Natural killer cell treated with Interleukin-12 subunit alpha and Interleukin-12 subunit beta and Interleukin-15 and Interleukin-18, amount 100 ng/mL, for 72 hours (primary cell): ENCODE results near the gene POLD4. TPM values are rescaled to one million over a fixed set of nuclear protein-coding genes. Genes with fewer than 3 reads are reported as not detected.
"Not testable (repeated sequence)": the region's sequence is repeated elsewhere in the genome, so short reads cannot be mapped to it uniquely, and the experiment has no call there.

Source experiments
- ATAC-seq, 2 donors: fragments of 150-1000 bp; cut with Tn5 transposase in 1 of 2; sonication (Bioruptor Pico), chemical (Tn5 transposase) in 1 of 2; 2 replicates each; pipeline ENCODE4 v1.10.0; 2021
- DNase-seq: peaks from one replicate; pipeline ENCODE4 v3.0.0; 2022; ENCODE audit warnings: low spot score
- H3K27ac Mint-ChIP-seq, 2 donors: 1 replicate in 1 of 2; 2 replicates in 1 of 2; pipeline ENCODE4 v1.8.0; 2022; ENCODE audit warnings: mixed read lengths in 2 of 2, mild to moderate bottlenecking in 1 of 2, moderate library complexity in 1 of 2
- H3K27me3 Mint-ChIP-seq, 2 donors: 1 replicate in 1 of 2; 2 replicates in 1 of 2; pipeline ENCODE4 v1.8.0; 2022; ENCODE audit warnings: mixed read lengths in 2 of 2
- H3K36me3 Mint-ChIP-seq: one replicate; pipeline ENCODE4 v1.8.0; 2022; ENCODE audit warnings: mixed read lengths
- H3K4me1 Mint-ChIP-seq, 2 donors: 1 replicate in 1 of 2; 2 replicates in 1 of 2; pipeline ENCODE4 v1.8.0; 2022; ENCODE audit warnings: low read depth in 2 of 2, mixed read lengths in 2 of 2, mild to moderate bottlenecking in 1 of 2
- H3K4me3 Mint-ChIP-seq: one replicate; pipeline ENCODE4 v1.8.0; 2022; ENCODE audit warnings: mixed read lengths
- H3K9me3 Mint-ChIP-seq: 2 replicates; pipeline ENCODE4 v1.8.0; 2022; ENCODE audit warnings: mixed read lengths
- total RNA-seq, 2 donors: library from RNA; stranded (reverse); gene quantifications; one replicate each; pipeline ENCODE4 v1.2.3, GENCODE V29; 2022

POLD4 gene
- total RNA-seq, 2 donors from 2014 or later = 25.7 to 46.4 TPM

DNA sequence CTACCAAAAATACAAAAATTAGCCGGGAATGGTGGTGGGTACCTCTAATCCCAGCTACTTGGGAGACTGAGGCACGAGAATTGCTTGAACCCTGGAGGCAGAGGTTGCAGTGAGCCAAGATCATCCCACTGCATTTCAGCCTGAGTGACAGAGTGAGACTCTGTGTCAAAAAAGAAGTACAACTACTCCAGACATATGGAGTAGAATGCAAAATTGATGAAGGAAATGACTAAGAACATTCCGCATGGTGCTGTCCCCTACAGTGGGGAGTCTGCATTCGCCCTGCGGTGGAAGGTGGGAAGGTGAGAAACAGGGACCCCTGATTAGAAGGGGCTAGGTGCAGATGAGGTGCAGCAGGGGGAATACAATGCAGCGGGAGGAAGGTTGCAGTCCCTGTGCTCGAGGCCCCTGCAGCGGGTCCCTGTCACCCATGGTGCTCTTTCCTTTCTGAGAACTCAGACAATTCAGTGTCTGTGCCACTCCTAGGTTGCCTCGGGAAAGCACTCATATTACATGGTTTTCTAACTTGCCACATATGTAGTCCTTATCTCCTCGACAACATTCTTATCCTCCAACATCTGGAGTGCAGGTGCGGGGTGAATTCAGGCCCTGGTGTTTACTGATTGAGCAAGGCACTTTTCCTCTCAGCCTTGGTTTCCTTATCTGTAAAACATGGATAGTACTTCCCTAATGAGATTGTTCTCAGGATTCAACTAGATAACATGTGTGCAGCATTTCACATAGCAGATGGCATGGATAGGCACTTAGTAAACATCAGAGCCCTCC lies 5.2 kb downstream of the POLD4 start:
- no peaks in the 10 kb centered on the region for H3K27me3 Mint-ChIP-seq
- H3K4me1 Mint-ChIP-seq = peaks cover 20 to 23% of the 10 kb centered on the region in 2 donors
- no peak overlapping the region for H3K4me3 Mint-ChIP-seq
- no peak overlapping the region for H3K27ac Mint-ChIP-seq
- no peaks in the 10 kb centered on the region for H3K9me3 Mint-ChIP-seq
- no peaks in the 10 kb centered on the region for H3K36me3 Mint-ChIP-seq
- ATAC-seq (no peak), DNase-seq (no peak)

DNA sequence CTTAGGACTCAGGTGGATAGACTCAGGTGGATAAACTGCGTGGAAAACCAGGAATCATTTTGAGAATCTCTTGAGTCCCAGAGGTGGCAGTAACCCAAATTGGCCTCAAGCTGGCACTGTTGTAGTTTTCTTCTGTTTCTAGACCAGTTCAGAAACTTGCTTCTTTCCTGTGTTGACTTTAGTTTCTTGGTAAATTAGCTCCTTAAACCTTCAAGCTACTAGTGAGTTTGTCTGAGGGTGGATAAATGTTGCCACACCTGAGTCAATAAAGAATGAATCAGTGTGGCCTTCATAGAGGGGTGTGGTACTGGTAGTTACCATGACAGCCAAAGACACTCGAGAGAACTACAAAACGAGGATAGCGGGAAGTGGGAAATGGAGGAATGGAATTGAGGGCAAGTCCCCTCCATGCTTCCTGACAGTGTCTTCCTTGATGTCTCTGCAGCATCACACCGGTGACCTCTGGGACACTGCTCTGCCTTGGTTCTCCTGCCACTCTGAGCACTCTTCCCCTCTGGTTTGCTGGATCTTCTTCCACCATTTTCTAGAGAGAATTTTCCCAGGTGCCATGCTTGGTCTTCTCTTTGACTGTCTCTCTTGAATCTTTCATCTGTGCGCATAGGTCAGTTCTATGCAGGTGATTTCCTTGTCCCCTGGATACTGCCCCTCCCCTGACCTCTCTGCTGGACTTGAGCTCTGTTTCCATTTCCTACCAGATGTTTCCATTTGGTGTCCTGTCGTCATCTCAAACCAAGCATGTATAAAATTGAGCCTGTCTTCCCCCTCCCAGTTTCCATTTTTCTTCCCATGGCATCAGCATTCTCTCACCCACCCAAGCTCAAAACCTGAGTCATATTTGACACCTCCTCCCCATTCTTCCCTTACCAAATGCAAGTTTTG lies 7.2 kb downstream of the POLD4 start:
- DNase-seq = no peak
- Mint-ChIP-seq H3K4me3 (no peak overlapping the region), H3K27ac (no peak overlapping the region), H3K36me3 (no peaks in the 10 kb centered on the region), H3K4me1 (peaks cover 12 to 16% of the 10 kb centered on the region in 2 donors), H3K27me3 (no peaks in the 10 kb centered on the region), H3K9me3 (no peaks in the 10 kb centered on the region)
- ATAC-seq = no peak

DNA sequence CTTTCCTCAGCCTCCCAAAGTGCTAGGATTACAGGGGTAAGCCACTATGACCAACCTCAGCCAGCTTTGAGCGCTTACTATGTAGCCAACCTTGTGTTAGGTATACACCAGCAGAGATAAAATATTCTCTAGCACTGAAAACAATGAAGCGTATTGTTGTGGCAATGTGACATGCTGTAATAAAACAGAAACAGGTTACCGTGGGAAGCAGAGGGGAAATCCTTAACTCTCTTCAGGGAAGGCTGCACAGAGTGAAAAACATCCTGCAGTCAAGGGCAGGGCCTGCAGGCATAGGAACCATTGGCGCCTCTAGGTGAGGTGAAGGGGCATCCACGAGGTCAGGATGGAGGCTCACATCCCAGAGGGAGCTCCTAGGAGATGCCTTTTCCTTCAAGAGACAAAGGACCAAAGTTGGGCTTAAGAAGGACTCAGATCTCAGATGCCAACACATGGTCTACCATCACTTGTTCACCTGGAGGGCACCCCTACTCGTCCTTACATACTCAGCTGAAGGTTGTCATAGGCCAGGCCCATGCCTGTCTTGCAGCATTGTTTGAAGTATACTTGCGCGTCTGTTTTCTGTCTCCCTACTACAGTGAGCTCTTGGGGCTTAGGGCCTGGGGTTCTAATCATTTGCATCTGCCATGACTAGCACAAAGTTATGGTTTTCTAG lies 8.0 kb downstream of the POLD4 start:
- Mint-ChIP-seq H3K36me3 (no peaks in the 10 kb centered on the region), H3K4me3 (no peak overlapping the region), H3K9me3 (no peaks in the 10 kb centered on the region), H3K4me1 (peaks cover 9 to 15% of the 10 kb centered on the region in 2 donors), H3K27me3 (no peaks in the 10 kb centered on the region), H3K27ac (no peak overlapping the region)
- DNase-seq = no peak
- ATAC-seq = no peak

DNA sequence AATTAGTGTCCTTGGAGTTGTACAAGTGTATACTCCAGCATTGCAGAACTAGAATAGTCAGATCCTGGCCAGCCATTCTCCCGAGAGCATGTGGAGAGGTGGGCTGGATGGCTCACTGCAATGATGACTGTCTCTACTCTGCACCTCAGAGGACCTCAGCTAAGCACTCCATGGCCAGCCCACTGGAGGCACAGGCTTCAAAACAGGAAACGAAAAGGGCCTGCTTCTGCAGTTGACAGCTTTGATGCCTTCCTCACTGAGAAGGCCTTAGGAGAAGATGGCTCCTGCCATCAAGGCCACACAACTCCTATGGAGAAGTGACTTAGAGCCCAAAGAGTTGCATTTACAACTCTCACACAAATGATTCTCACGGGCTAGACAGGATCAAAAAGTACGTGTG lies 9.1 kb downstream of the POLD4 start:
- no peak for DNase-seq
- Mint-ChIP-seq H3K4me1 (peaks cover 4 to 14% of the 10 kb centered on the region in 2 donors), H3K4me3 (no peak overlapping the region), H3K9me3 (no peaks in the 10 kb centered on the region), H3K27ac (no peak overlapping the region), H3K27me3 (no peaks in the 10 kb centered on the region), H3K36me3 (no peaks in the 10 kb centered on the region)
- no peak for ATAC-seq

DNA sequence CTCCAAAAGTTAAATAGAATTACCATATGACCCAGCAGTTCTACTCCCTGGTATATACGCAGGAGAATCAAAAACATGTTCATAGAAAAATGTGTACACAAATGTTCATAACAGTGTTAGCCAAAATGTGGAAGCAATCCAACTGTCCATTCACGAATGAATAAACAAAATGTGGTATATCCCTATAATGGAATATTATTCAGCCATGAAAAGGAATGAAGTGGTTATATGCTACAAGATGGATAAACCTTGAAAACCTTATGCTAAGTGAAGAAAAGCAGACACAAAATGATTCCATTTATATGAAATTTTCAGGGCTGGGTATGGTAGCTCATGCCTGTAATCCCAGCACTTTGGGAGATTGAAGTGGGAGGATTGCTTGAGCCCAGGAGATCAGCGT lies 16.1 kb downstream of the POLD4 start:
- DNase-seq (no peak), ATAC-seq (no peak)
- H3K27ac Mint-ChIP-seq = no peak overlapping the region
- H3K27me3 Mint-ChIP-seq = no peaks in the 10 kb centered on the region
- H3K9me3 Mint-ChIP-seq = no peaks in the 10 kb centered on the region
- H3K36me3 Mint-ChIP-seq = no peaks in the 10 kb centered on the region
- H3K4me3 Mint-ChIP-seq = no peak overlapping the region
- no peaks in the 10 kb centered on the region for H3K4me1 Mint-ChIP-seq

DNA sequence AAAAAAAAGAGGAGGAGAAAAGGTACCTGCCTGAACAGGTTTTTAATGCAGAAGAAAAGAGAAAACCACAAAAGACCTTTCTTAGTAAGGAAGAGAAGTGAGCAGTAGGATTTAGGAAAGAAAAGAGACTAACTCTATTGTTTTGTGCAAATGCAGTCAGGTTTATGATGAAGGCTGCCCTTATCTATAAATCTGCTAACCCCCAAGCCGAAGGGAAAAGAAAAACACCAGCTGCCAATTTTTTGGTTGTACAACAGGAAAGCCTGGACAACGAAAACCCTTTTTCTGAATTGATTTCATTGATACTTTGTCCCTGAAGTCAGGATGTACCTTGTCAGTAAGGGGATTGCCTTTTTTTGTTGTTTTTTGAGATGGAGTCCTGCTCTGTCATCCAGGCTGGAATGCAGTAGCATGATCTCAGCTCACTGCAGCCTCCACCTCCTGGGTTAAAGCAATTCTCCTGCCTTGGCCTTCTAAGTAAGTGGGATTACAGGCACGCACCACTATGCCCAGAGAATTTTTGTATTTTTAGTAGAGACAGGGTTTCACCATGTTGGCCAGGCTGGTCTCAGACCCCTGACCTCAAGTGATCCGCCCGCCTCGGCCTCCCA lies 21.2 kb downstream of the POLD4 start:
- no peaks in the 10 kb centered on the region for H3K4me1 Mint-ChIP-seq
- ATAC-seq (no peak), DNase-seq (no peak)
- no peaks in the 10 kb centered on the region for H3K36me3 Mint-ChIP-seq
- no peak overlapping the region for H3K4me3 Mint-ChIP-seq
- no peaks in the 10 kb centered on the region for H3K27me3 Mint-ChIP-seq
- H3K9me3 Mint-ChIP-seq = no peaks in the 10 kb centered on the region
- H3K27ac Mint-ChIP-seq = no peak overlapping the region

DNA sequence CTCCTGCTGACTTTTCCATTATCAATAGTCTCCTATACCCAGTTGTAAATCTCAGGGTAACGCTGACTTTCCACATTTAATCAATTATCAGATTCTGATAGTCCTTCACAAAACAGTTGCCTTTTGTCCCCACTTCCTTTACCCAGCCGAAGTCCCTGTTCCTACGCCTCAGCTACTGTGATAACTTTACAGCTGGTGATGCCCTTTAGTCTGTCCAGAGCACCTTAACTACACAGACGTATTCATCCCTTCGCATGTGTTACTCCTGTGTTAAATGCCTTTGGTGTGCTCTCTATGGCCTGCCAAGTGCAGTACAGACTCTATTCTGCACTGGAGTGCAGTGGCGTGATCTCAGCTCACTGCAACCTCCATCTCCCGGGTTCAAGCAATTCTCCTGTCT lies 29.8 kb downstream of the POLD4 start:
- peaks cover 1 to 3% of the 10 kb centered on the region in 2 donors for H3K4me1 Mint-ChIP-seq
- no peak for ATAC-seq
- no peak overlapping the region for H3K27ac Mint-ChIP-seq
- no peaks in the 10 kb centered on the region for H3K36me3 Mint-ChIP-seq
- peaks cover 0 to 8% of the 10 kb centered on the region in 2 donors for H3K27me3 Mint-ChIP-seq
- no peaks in the 10 kb centered on the region for H3K9me3 Mint-ChIP-seq
- DNase-seq = no peak
- H3K4me3 Mint-ChIP-seq = no peak overlapping the region

DNA sequence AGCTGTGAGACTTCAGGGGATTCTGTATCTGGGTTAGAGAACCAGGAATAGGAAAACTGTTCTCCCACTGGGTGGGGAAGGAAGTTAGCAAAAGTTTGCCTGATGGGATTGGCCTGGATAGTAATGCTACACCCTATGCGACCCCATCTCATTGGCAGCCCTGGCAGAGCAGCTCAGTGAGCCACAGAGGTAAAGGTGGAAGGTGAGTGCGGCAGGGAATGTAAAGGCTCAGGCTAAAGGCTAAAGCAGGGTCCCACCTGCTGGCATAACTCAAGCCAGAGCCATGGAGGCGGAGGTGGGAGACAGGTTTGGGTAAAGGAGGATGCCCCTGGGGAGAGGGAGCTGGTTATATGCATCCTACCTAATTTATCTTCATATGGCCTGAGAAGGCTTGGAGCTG lies 31.3 kb downstream of the POLD4 start:
- H3K27ac Mint-ChIP-seq = no peak overlapping the region
- peaks cover 0 to 10% of the 10 kb centered on the region in 2 donors for H3K27me3 Mint-ChIP-seq
- DNase-seq (no peak), ATAC-seq (no peak)
- H3K36me3 Mint-ChIP-seq = no peaks in the 10 kb centered on the region
- H3K4me3 Mint-ChIP-seq = no peak overlapping the region
- no peaks in the 10 kb centered on the region for H3K9me3 Mint-ChIP-seq
- peaks cover 10 to 14% of the 10 kb centered on the region in 2 donors for H3K4me1 Mint-ChIP-seq

DNA sequence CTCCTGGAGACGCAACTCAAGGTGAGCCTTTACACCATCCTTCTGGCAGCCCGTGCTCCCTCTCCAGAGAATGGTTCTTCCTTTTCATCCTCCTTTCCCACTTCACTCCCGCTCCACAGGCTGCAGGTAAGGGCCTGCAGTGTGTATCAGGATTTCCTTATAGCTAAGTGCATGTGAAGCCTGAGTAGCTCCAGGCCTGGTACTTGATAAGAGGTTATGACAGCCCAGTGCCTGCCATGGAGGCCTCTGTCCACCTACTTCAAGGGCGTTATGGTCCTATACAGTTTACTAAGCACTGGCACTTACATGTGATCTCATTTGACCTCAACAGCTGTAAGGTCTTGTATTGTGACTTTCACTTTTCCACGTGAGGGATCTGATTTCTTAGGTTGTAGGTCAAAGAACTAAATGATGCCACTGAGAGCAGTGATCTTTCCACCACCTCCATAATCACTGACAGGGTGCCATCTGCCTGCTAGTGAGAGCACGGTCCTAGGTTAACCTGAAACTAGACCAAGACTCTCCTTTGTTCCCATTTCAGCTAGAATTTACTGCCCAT lies 32.0 kb downstream of the POLD4 start:
- H3K36me3 Mint-ChIP-seq = no peaks in the 10 kb centered on the region
- no peak overlapping the region for H3K27ac Mint-ChIP-seq
- DNase-seq = no peak
- H3K4me1 Mint-ChIP-seq = peaks cover 12 to 16% of the 10 kb centered on the region in 2 donors
- peaks cover 0 to 10% of the 10 kb centered on the region in 2 donors for H3K27me3 Mint-ChIP-seq
- ATAC-seq = no peak
- no peak overlapping the region for H3K4me3 Mint-ChIP-seq
- H3K9me3 Mint-ChIP-seq = no peaks in the 10 kb centered on the region

DNA sequence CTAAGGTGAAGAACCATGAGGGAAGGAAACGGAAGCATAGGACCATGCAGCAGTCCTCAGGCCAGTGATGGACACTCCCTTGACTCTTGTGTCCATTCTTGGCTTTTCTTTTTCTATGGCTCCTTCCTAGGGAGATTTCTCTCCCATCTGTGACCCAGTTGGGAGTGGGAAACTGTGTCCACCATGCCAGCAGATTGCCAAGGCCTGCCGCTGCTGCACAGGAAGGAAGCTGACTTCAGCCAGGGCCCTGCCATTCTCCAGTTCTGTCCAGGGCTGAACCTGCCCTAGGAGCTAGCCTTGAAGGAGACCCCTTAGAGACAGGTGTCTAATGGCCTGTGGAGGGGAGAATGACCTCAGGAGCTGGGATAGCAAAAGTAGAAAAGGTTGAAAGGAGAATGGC lies 32.7 kb downstream of the POLD4 start:
- ATAC-seq (no peak), DNase-seq (no peak)
- Mint-ChIP-seq H3K27ac (no peak overlapping the region), H3K4me1 (peaks cover 12 to 16% of the 10 kb centered on the region in 2 donors), H3K9me3 (no peaks in the 10 kb centered on the region), H3K27me3 (peaks cover 0 to 10% of the 10 kb centered on the region in 2 donors), H3K4me3 (no peak overlapping the region), H3K36me3 (no peaks in the 10 kb centered on the region)

DNA sequence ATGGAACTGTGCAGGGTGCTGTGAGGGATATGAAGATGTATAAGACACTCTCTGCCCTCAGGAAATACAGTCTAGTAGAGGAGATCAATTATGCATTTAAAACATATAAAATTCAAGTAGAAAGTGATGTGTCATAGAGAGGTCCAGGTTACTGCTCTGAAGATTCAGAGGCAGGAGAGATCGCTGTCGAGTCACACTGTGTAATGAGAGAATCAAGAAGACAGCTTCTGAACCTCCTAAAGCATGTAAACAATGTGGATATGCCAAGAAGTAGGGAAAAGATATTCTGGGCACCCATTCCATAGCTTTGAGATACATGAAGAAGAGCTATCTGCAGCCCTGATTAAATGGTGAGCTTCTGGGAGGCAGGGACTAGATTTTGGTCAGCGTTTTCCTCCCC lies 33.3 kb downstream of the POLD4 start:
- Mint-ChIP-seq H3K4me1 (peaks cover 12 to 16% of the 10 kb centered on the region in 2 donors), H3K36me3 (no peaks in the 10 kb centered on the region), H3K9me3 (no peaks in the 10 kb centered on the region), H3K27me3 (peaks cover 0 to 10% of the 10 kb centered on the region in 2 donors), H3K4me3 (no peak overlapping the region), H3K27ac (no peak overlapping the region)
- DNase-seq (no peak), ATAC-seq (no peak)

DNA sequence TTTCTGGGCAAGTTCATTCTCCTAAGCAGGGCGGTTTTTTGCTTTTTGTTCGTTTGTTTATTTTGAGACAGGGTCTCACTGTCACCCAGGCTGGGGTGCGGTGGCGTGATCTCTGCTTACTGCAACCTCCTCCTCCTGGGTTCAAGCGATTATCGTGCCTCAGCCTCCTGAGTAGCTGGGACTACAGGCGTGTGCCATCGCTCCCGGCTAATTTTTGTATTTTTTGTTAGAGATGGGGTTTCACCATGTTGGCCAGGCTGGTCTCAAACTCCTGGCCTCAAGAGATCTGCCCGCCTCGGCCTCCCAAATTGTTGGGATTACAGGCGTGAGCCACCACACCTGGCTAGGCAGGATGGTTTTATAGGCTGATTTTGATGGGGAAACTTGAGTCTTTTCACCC lies 34.5 kb downstream of the POLD4 start:
- H3K9me3 Mint-ChIP-seq, H3K27me3 Mint-ChIP-seq, H3K36me3 Mint-ChIP-seq, ATAC-seq, DNase-seq: not testable (repeated sequence)
- Mint-ChIP-seq H3K4me1 (peaks cover 16 to 21% of the 10 kb centered on the region in 2 donors), H3K4me3 (peak overlapping the region; percentile 98), H3K27ac (peak overlapping the region in 1 of 2 donors; percentile 28)

DNA sequence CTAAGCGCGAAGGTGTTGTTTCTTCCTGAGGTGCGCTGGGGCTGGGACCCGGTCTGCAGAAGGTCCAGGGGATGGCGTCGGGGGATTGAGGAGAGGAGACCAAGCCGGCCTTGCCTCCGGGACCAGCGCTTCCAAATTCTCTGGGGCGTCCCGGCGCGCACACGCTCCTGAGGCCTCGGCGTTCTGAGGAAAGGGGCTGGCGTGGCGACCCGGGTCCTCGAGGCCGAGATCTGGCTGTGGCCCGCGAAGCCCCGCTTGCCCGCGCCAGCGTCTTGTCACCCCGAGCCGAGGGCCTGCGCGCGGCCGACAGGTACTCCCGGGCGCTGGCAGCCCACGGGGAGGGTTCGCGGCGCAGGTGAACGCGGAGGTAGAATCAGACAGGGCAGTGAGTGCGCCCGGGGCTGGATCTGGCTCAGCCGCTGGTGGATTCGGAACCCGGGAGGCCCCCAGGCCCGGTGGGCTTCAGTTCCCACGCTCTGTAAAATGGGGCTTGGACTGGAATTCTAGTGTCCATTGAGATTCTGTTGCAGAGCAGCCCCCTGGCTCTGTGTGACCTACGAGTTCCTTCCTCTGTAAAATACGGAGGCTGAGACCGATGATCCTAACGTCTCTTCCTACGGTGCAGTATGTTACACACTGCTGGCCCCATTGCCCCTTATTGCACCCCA lies 35.3 kb downstream of the POLD4 start:
- DNase-seq (no peak), ATAC-seq (no peak)
- Mint-ChIP-seq H3K27me3 (peaks cover 0 to 10% of the 10 kb centered on the region in 2 donors), H3K36me3 (no peaks in the 10 kb centered on the region), H3K4me1 (peaks cover 23% of the 10 kb centered on the region in 2 donors), H3K27ac (peak overlapping the region; percentile 95 to 97), H3K9me3 (no peaks in the 10 kb centered on the region), H3K4me3 (peak overlapping the region; percentile 98)
